Skin epidermis (tissue), 12 donors: ENCODE data around the gene VANGL2.

Experiments
- H3K27ac ChIP-seq, 21 experiments: fragments of 200-600 bp; sonication (generic) in 11 of 21; one replicate each; pipeline ENCODE4 v1.5.0; 2020; ENCODE audit warnings: mild to moderate bottlenecking in 3 of 21, inconsistent platforms in 2 of 21, moderate library complexity in 2 of 21
- H3K4me3 ChIP-seq, 7 experiments: fragments of 200-600 bp; sonication (generic) in 2 of 7; one replicate each; pipeline ENCODE4 v1.5.0; 2020; ENCODE audit warnings: inconsistent platforms in 2 of 7, mild to moderate bottlenecking in 2 of 7, moderate library complexity in 1 of 7

The VANGL2 gene

GRCh38 chr1:160401487-160401805 lies 1.1 kb downstream of the VANGL2 start:
- H3K4me3 ChIP-seq: peak overlapping the region; percentile 42 to 79 (median 60)
- H3K27ac ChIP-seq: peak overlapping the region in 16 of 21 experiments; percentile 76 to 93 (median 88)

- peak overlapping the region; percentile 42 to 79 (median 60) for H3K4me3 ChIP-seq
- H3K27ac ChIP-seq: peak overlapping the region in 8 of 21 experiments; percentile 2 to 90 (median 64)
These were observed 1.8 kb downstream of the VANGL2 start for GRCh38 chr1:160402001-160402795.

- no peak overlapping the region for H3K4me3 ChIP-seq
- H3K27ac ChIP-seq: peak overlapping the region in 5 of 21 experiments; percentile 3 to 65 (median 44)
These were observed 2.9 kb downstream of the VANGL2 start for GRCh38 chr1:160403244-160403643.

- no peak overlapping the region for H3K4me3 ChIP-seq
- peak overlapping the region in 2 of 21 experiments; percentile 65 to 67 for H3K27ac ChIP-seq
These were observed 3.7 kb downstream of the VANGL2 start for GRCh38 chr1:160404094-160404493.

- Histone ChIP-seq H3K27ac (peak overlapping the region in 14 of 21 experiments; percentile 3 to 88 (median 60)), H3K4me3 (peak overlapping the region in 1 of 7 experiments; percentile 9)
These were observed 5.0 kb downstream of the VANGL2 start for GRCh38 chr1:160405331-160405877.

- peak overlapping the region in 16 of 21 experiments; percentile 29 to 88 (median 76) for H3K27ac ChIP-seq
- H3K4me3 ChIP-seq: no peak overlapping the region
These were observed 6.0 kb downstream of the VANGL2 start for GRCh38 chr1:160406131-160406968.

- Histone ChIP-seq H3K27ac (peak overlapping the region in 20 of 21 experiments; percentile 47 to 88 (median 76)), H3K4me3 (peak overlapping the region in 4 of 7 experiments; percentile 7 to 27 (median 14))
These were observed 7.8 kb downstream of the VANGL2 start for GRCh38 chr1:160407839-160408801.

GRCh38 chr1:160408864-160409263 lies 8.5 kb downstream of the VANGL2 start:
- no peak overlapping the region for H3K4me3 ChIP-seq
- peak overlapping the region in 17 of 21 experiments; percentile 18 to 88 (median 76) for H3K27ac ChIP-seq

- no peak overlapping the region for H3K4me3 ChIP-seq
- H3K27ac ChIP-seq: peak overlapping the region in 16 of 21 experiments; percentile 15 to 88 (median 71)
These were observed 9.1 kb downstream of the VANGL2 start for GRCh38 chr1:160409486-160409885.

GRCh38 chr1:160410406-160411005 lies 10.1 kb downstream of the VANGL2 start:
- Histone ChIP-seq H3K4me3 (no peak overlapping the region), H3K27ac (peak overlapping the region in 14 of 21 experiments; percentile 15 to 88 (median 76))

GRCh38 chr1:160411271-160412027 lies 11.1 kb downstream of the VANGL2 start:
- H3K4me3 ChIP-seq: no peak overlapping the region
- peak overlapping the region in 9 of 21 experiments; percentile 13 to 88 (median 67) for H3K27ac ChIP-seq

GRCh38 chr1:160412028-160412362 lies 11.6 kb downstream of the VANGL2 start:
- no peak overlapping the region for H3K27ac ChIP-seq
- no peak overlapping the region for H3K4me3 ChIP-seq

- peak overlapping the region in 9 of 21 experiments; percentile 8 to 83 (median 55) for H3K27ac ChIP-seq
- no peak overlapping the region for H3K4me3 ChIP-seq
These were observed 13.4 kb downstream of the VANGL2 start for GRCh38 chr1:160413716-160414115.

- Histone ChIP-seq H3K27ac (peak overlapping the region in 19 of 21 experiments; percentile 12 to 83 (median 58)), H3K4me3 (no peak overlapping the region)
These were observed 14.5 kb downstream of the VANGL2 start for GRCh38 chr1:160414881-160415280.

GRCh38 chr1:160415696-160416290 lies 15.4 kb downstream of the VANGL2 start:
- peak overlapping the region in 13 of 21 experiments; percentile 24 to 83 (median 60) for H3K27ac ChIP-seq
- H3K4me3 ChIP-seq: no peak overlapping the region

GRCh38 chr1:160416369-160416768 lies 16.0 kb downstream of the VANGL2 start:
- H3K27ac ChIP-seq: peak overlapping the region in 1 of 21 experiments; percentile 79
- no peak overlapping the region for H3K4me3 ChIP-seq

- Histone ChIP-seq H3K27ac (no peak overlapping the region), H3K4me3 (no peak overlapping the region)
These were observed 18.1 kb downstream of the VANGL2 start for GRCh38 chr1:160418483-160418882.
